Aorta (tissue), 5 donors: ENCODE data around the gene SMARCA4. TPM values are rescaled to one million over a fixed set of nuclear protein-coding genes. Genes with fewer than 3 reads are reported as not detected.
"Not testable (repeated sequence)": the region's sequence is repeated elsewhere in the genome, so short reads cannot be mapped to it uniquely, and the experiment has no call there.

Source experiments
- ATAC-seq: fragments of 200-7000 bp; cut with Tn5 transposase; one replicate; pipeline ENCODE4 v1.9.1; 2022; ENCODE audit warnings: moderate library complexity; ENCODE audit not compliant: low FRiP score
- DNase-seq, 2 donors: peaks; one replicate each; pipeline ENCODE4 v3.0.0-alpha.2; 2020
- H3K27ac ChIP-seq, 2 donors: one replicate each; pipeline ENCODE4 v1.5.1; 2013; ENCODE audit warnings: low read length in 2 of 2, mild to moderate bottlenecking in 2 of 2, moderate library complexity in 2 of 2, control low read depth in 1 of 2, inconsistent platforms in 1 of 2, low read depth in 1 of 2
- H3K27me3 ChIP-seq, 2 donors: one replicate each; pipeline ENCODE4 v1.6.1; 2013; ENCODE audit warnings: control low read depth in 1 of 2, low read length in 1 of 2, mild to moderate bottlenecking in 1 of 2, moderate library complexity in 1 of 2; ENCODE audit not compliant: insufficient read depth in 2 of 2, control insufficient read depth in 1 of 2
- H3K36me3 ChIP-seq, 2 donors: one replicate each; pipeline ENCODE4 v1.6.1; 2013; ENCODE audit warnings: control low read depth in 1 of 2, low read length in 1 of 2, mild to moderate bottlenecking in 1 of 2; ENCODE audit not compliant: insufficient read depth in 2 of 2, control insufficient read depth in 1 of 2
- H3K4me1 ChIP-seq, 2 donors: one replicate each; pipeline ENCODE4 v1.6.1; 2013; ENCODE audit warnings: low read length in 2 of 2, control low read depth in 1 of 2, mild to moderate bottlenecking in 1 of 2, moderate library complexity in 1 of 2; ENCODE audit not compliant: insufficient read depth in 2 of 2, control insufficient read depth in 1 of 2
- H3K4me3 ChIP-seq, 2 donors: one replicate each; pipeline ENCODE4 v1.5.1; 2013; ENCODE audit warnings: low read length in 2 of 2, control low read depth in 1 of 2, mild to moderate bottlenecking in 1 of 2
- H3K9me3 ChIP-seq: one replicate; pipeline ENCODE4 v1.6.1; 2013; ENCODE audit warnings: mild to moderate bottlenecking, low read length; ENCODE audit not compliant: control insufficient read depth
- WGBS, 2 donors: extraction: QIAGEN DNeasy Blood & Tissue Kit; methylation state at CpG; one replicate each; pipeline ENCODE4 v1.1.7; 2013; 5-methylcytosine and 5-hydroxymethylcytosine counted together
- intact Hi-C, 2 donors: fragments of 100-400 bp; cut with DNase I; formaldehyde crosslinking; loops; one replicate each; pipeline versions ENCODE4 v1.14.2 to v1.15.0; 2022
- polyA plus RNA-seq, 2 donors: library from polyadenylated mRNA; stranded (reverse); fragments of 200-250 nt; gene quantifications; one replicate each; pipeline ENCODE4 v1.2.3, GENCODE V29; 2013
- total RNA-seq, 2 donors: library from RNA; stranded (reverse); fragmentation: NEBNext Ultra II Directional; extraction: Animal tissue kit (Norgen Biotek cat#: 25700); gene quantifications; one replicate each; pipeline ENCODE4 v1.2.1, GENCODE V29; 2021
- donor health status: healthy with polysubstance abuse.
- donor health status: Bipolar disorder and iron deficiency.
- donor health status: DM: no; HTN: no; CAD: no.
- donor health status: DM: no; HTN: no; CAD: no.
- donor health status: DM: yes; HTN: yes; CAD: no.

The SMARCA4 gene
- total and polyA plus RNA-seq, 4 donors: 17.8 to 67.4 (median 63.4) TPM

DNA sequence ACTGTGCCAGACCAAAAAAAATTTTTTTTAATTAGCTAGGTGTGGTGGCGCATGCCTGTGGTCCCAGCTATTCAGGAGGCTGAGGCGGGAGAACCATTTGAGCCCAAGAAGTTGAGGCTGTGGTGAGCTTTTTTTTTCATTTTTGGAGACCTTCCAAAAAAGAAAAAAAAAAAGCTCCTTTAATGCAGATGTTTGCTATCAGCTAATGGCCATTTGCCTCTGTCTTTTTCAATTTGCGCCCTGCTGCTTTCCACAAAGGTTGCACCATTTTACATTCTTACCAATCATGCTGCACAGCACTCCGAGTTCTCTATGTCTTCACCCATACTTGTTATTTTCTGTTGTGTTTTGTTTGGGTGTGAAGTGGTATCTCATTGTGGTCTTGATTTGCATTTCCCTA lies 15.6 kb upstream of the SMARCA4 start:
- no peak for DNase-seq
- intact Hi-C loops: no loop called here
- H3K27ac ChIP-seq: no peak overlapping the region
- H3K27me3 ChIP-seq: no peaks in the 10 kb centered on the region
- H3K4me3 ChIP-seq: no peak overlapping the region
- WGBS, 2 donors: 92 to 97% methylated on average over 4 of the region's 4 CpGs
- no peaks in the 10 kb centered on the region for H3K4me1 ChIP-seq
- H3K36me3 ChIP-seq: no peaks in the 10 kb centered on the region
- H3K9me3 ChIP-seq: no peaks in the 10 kb centered on the region
- ATAC-seq: no peak

GRCh38 chr19:10946958-10947657 lies 13.7 kb upstream of the SMARCA4 start:
- Histone ChIP-seq H3K9me3 (no peaks in the 10 kb centered on the region), H3K4me1 (no peaks in the 10 kb centered on the region), H3K36me3 (no peaks in the 10 kb centered on the region), H3K27ac (no peak overlapping the region), H3K27me3 (no peaks in the 10 kb centered on the region), H3K4me3 (no peak overlapping the region)
- ATAC-seq: no peak
- DNase-seq: no peak
- intact Hi-C loops: no loop called here
- 46 to 57% methylated on average over 6 of the region's 6 CpGs for WGBS, 2 donors

DNA sequence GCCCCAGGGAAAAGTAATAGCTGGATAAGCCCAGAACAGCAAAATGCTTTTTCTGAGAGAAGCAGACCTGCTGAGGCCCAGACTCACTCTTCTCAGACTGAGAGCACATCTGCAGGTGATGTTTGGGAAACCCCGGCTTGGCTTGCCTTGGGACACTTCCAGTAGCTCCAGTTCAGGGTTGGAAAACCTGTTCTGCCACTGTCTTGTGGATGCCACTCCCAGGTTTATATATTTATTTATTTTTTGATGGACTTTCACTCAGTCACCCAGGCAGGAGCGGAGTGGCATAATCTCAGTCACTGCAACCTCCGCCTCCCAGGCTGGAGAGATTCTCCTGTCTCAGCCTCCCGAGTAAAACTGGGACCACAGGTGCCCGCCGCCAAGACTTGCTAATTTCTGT lies 8.0 kb upstream of the SMARCA4 start:
- Histone ChIP-seq H3K27ac (no peak overlapping the region), H3K4me1 (no peaks in the 10 kb centered on the region), H3K4me3 (no peak overlapping the region), H3K36me3 (no peaks in the 10 kb centered on the region), H3K9me3 (no peaks in the 10 kb centered on the region), H3K27me3 (no peaks in the 10 kb centered on the region)
- DNase-seq (no peak), ATAC-seq (no peak)
- intact Hi-C loops: no loop called here
- WGBS, 2 donors: 90 to 91% methylated on average over 6 of the region's 6 CpGs

DNA sequence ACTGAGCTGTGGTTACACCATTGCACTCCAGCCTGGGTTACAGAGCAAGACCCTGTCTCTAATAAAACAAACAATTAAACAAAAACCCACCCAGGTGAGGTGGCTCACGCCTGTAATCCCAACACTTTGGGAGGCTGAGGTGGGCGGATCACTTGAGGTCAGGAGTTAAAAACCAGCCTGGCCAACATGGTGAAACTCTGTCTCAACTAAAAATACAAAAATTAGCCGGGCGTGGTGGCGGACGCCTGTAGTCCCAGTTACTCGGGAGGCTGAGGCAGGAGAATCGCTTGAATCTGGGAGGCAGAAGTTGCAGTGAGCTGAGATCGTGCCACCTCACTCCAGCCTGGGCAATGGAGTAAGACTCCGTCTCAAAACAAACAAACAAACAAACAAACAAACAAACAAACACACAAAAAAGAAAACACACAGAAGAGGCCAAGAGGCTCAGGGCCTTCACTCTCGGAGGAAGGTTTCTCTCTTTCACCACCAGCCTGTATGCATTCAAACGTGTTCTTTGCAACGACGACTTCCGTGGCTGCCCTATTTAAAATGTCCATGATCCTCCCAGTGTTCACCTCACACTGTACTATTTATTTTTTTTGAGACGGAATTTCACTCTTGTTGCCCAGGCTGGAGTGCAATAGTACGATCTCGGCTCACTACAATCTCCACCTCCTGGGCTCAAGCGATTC lies 1.4 kb upstream of the SMARCA4 start:
- H3K36me3 ChIP-seq, DNase-seq, H3K4me3 ChIP-seq, ATAC-seq, H3K4me1 ChIP-seq, H3K27ac ChIP-seq, H3K27me3 ChIP-seq, H3K9me3 ChIP-seq, intact Hi-C loops: not testable (repeated sequence)
- WGBS, 2 donors: 92 to 95% methylated on average over 19 of the region's 19 CpGs

GRCh38 chr19:10961073-10961860 lies 437 bp downstream of the SMARCA4 start:
- peak overlapping the region; percentile 50 to 94 for H3K4me3 ChIP-seq
- H3K36me3 ChIP-seq: no peaks in the 10 kb centered on the region
- no peaks in the 10 kb centered on the region for H3K27me3 ChIP-seq
- H3K4me1 ChIP-seq: no peaks in the 10 kb centered on the region
- DNase-seq: peak; percentile 60 to 83
- ATAC-seq: peak; percentile 80
- intact Hi-C loops: loop anchor here in 1 of 2 donors (1.0 kb wide), 1 partner anchor 14 kb away; no protein-coding TSS in a partner anchor
- 0 to 1% methylated on average over 31 to 92 of the region's 92 CpGs for WGBS, 2 donors
- H3K27ac ChIP-seq: no peak overlapping the region
- H3K9me3 ChIP-seq: no peaks in the 10 kb centered on the region

- no peaks in the 10 kb centered on the region for H3K27me3 ChIP-seq
- 86% methylated on average over 10 of the region's 10 CpGs for WGBS, 2 donors
- intact Hi-C loops: no loop called here
- no peaks in the 10 kb centered on the region for H3K4me1 ChIP-seq
- H3K27ac ChIP-seq: no peak overlapping the region
- H3K4me3 ChIP-seq: no peak overlapping the region
- no peaks in the 10 kb centered on the region for H3K36me3 ChIP-seq
- ATAC-seq: no peak
- no peak for DNase-seq
- H3K9me3 ChIP-seq: no peaks in the 10 kb centered on the region
Observed at GRCh38 chr19:10962863-10963262, 2.0 kb downstream of the SMARCA4 start.

- Histone ChIP-seq H3K27me3 (no peaks in the 10 kb centered on the region), H3K9me3 (no peaks in the 10 kb centered on the region), H3K36me3 (no peaks in the 10 kb centered on the region), H3K4me3 (no peak overlapping the region), H3K27ac (no peak overlapping the region), H3K4me1 (no peaks in the 10 kb centered on the region)
- DNase-seq: no peak
- no peak for ATAC-seq
- intact Hi-C loops: no loop called here
- WGBS, 2 donors: 70 to 74% methylated on average over 4 of the region's 4 CpGs
Observed at GRCh38 chr19:10963865-10964264, 3.0 kb downstream of the SMARCA4 start.

DNA sequence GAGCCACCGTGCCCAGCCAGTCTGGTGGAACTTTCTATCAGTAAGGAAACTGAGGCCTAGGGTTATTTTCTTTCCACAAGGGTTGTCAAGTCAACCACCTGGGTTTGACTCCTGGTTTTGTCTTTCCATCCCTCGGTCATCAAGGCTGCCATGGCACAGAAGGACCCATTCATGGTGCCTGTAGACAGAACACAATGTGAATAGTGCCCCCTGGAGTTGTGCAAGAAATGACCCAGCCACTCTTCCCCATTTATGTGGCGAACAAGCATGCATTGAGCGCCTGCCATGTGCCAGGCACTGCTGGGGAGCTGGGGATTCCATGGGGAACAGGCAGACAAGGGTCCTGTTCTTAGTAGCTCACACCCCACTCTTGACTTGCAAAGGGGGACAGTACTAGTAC lies 4.1 kb downstream of the SMARCA4 start:
- Histone ChIP-seq H3K36me3 (no peaks in the 10 kb centered on the region), H3K27me3 (no peaks in the 10 kb centered on the region), H3K27ac (no peak overlapping the region), H3K9me3 (no peaks in the 10 kb centered on the region), H3K4me3 (no peak overlapping the region), H3K4me1 (no peaks in the 10 kb centered on the region)
- no peak for ATAC-seq
- 95 to 97% methylated on average over 4 of the region's 4 CpGs for WGBS, 2 donors
- intact Hi-C loops: no loop called here
- DNase-seq: no peak
